Activated naive CD8-positive, alpha-beta T cell treated with anti-CD3 and anti-CD28 coated beads, Interleukin-2, amount 10 ng/mL, durations not matched to agents 7 days and 5 days (primary cell): ENCODE data around the gene CCM2. TPM values are rescaled to one million over a fixed set of nuclear protein-coding genes. Genes with fewer than 3 reads are reported as not detected.

Experiments
- ATAC-seq: fragments of 150-1000 bp; cut with Tn5 transposase; one replicate; pipeline ENCODE4 v1.10.0; 2021; ENCODE audit warnings: low read depth, moderate library complexity
- POLR2A ChIA-PET: fragments of 350-600 bp; sonication (Branson Sonifier 250); formaldehyde crosslinking; loops from one replicate; lab custom pipeline; 2021; ENCODE audit warnings: antibody characterized with exemption; lab: Charles Lee
- DNase-seq: peaks from one replicate; pipeline ENCODE4 v3.0.0; 2021
- H3K27ac Mint-ChIP-seq: one replicate; pipeline ENCODE4 v1.8.0; 2022; ENCODE audit warnings: mild to moderate bottlenecking, mixed read lengths
- H3K27me3 Mint-ChIP-seq: one replicate; pipeline ENCODE4 v1.8.0; 2022; ENCODE audit warnings: mild to moderate bottlenecking, moderate library complexity, mixed read lengths
- H3K36me3 Mint-ChIP-seq: one replicate; pipeline ENCODE4 v1.8.0; 2021; ENCODE audit warnings: mild to moderate bottlenecking, mixed read lengths
- H3K4me1 Mint-ChIP-seq: one replicate; pipeline ENCODE4 v1.8.0; 2021; ENCODE audit warnings: mixed read lengths
- H3K4me3 Mint-ChIP-seq: one replicate; pipeline ENCODE4 v1.8.0; 2022; ENCODE audit warnings: mild to moderate bottlenecking, moderate library complexity, mixed read lengths
- H3K9me3 Mint-ChIP-seq: one replicate; pipeline ENCODE4 v1.8.0; 2021; ENCODE audit warnings: mixed read lengths
- total RNA-seq, 2 experiments: library from RNA; stranded (reverse); gene quantifications; one replicate each; pipeline ENCODE4 v1.2.3, GENCODE V29; 2021

The CCM2 gene
- total RNA-seq, 2 experiments from 2014 or later, result 126 to 132 TPM

GRCh38 chr7:44979481-44980392 is 20.3 kb upstream of the CCM2 start:
- H3K4me3 Mint-ChIP-seq, result peak overlapping the region; percentile 94
- no peak for ATAC-seq
- H3K27me3 Mint-ChIP-seq, result no peaks in the 10 kb centered on the region
- DNase-seq, result peak; percentile 57
- H3K9me3 Mint-ChIP-seq, result no peaks in the 10 kb centered on the region
- peak overlapping the region; percentile 93 for H3K27ac Mint-ChIP-seq
- POLR2A ChIA-PET, result interaction anchor here (0.7 to 14.8 kb wide), 21 partner anchors 8 to 344 kb away, joined by 3 to 202 read pairs (median 5); partner anchors contain the start of genes CCM2, H2AZ2, PURB and TBRG4
- H3K36me3 Mint-ChIP-seq, result peaks cover 55% of the 10 kb centered on the region
- peaks cover 56% of the 10 kb centered on the region for H3K4me1 Mint-ChIP-seq

- ATAC-seq, result peak; percentile 10
- peaks cover 60% of the 10 kb centered on the region for H3K4me1 Mint-ChIP-seq
- H3K9me3 Mint-ChIP-seq, result no peaks in the 10 kb centered on the region
- peak; percentile 59 for DNase-seq
- peak overlapping the region; percentile 93 for H3K27ac Mint-ChIP-seq
- peaks cover 59% of the 10 kb centered on the region for H3K36me3 Mint-ChIP-seq
- no peaks in the 10 kb centered on the region for H3K27me3 Mint-ChIP-seq
- POLR2A ChIA-PET, result interaction anchor here (1.1 to 14.8 kb wide), 5 partner anchors 9 to 130 kb away, joined by 3 to 202 read pairs (median 36); partner anchors contain the start of genes CCM2 and TBRG4
- H3K4me3 Mint-ChIP-seq, result peak overlapping the region; percentile 94
These were observed 19.5 kb upstream of the CCM2 start for GRCh38 chr7:44980393-44981034.

- POLR2A ChIA-PET, result interaction anchor here (0.6 to 14.8 kb wide), 6 partner anchors 9 to 130 kb away, joined by 3 to 202 read pairs (median 20); partner anchors contain the start of genes CCM2 and TBRG4
- Mint-ChIP-seq H3K4me3 (peak overlapping the region; percentile 94), H3K9me3 (no peaks in the 10 kb centered on the region), H3K36me3 (peaks cover 61% of the 10 kb centered on the region), H3K27ac (peak overlapping the region; percentile 93), H3K27me3 (no peaks in the 10 kb centered on the region), H3K4me1 (peaks cover 59% of the 10 kb centered on the region)
- no peak for ATAC-seq
- no peak for DNase-seq
These were observed 18.8 kb upstream of the CCM2 start for GRCh38 chr7:44981035-44981706.

- no peaks in the 10 kb centered on the region for H3K9me3 Mint-ChIP-seq
- ATAC-seq, result no peak
- H3K4me1 Mint-ChIP-seq, result peaks cover 62% of the 10 kb centered on the region
- H3K36me3 Mint-ChIP-seq, result peaks cover 52% of the 10 kb centered on the region
- no peak for DNase-seq
- POLR2A ChIA-PET, result interaction anchor here (3.1 to 14.8 kb wide), 3 partner anchors 9 to 45 kb away, joined by 22 to 202 read pairs (median 80); partner anchors contain the start of gene CCM2
- H3K27ac Mint-ChIP-seq, result peak overlapping the region; percentile 68
- H3K4me3 Mint-ChIP-seq, result peak overlapping the region; percentile 58
- H3K27me3 Mint-ChIP-seq, result no peaks in the 10 kb centered on the region
These were observed 17.5 kb upstream of the CCM2 start for GRCh38 chr7:44982535-44982923.

- DNase-seq (no peak), ATAC-seq (no peak)
- POLR2A ChIA-PET, result interaction anchor here (3.1 to 14.8 kb wide), 3 partner anchors 9 to 45 kb away, joined by 22 to 202 read pairs (median 80); partner anchors contain the start of gene CCM2
- Mint-ChIP-seq H3K36me3 (peaks cover 49% of the 10 kb centered on the region), H3K4me3 (peak overlapping the region; percentile 98), H3K27me3 (no peaks in the 10 kb centered on the region), H3K9me3 (no peaks in the 10 kb centered on the region), H3K4me1 (peaks cover 64% of the 10 kb centered on the region), H3K27ac (peak overlapping the region; percentile 98)
These were observed 17.0 kb upstream of the CCM2 start for GRCh38 chr7:44982970-44983369.

- POLR2A ChIA-PET, result interaction anchor here (0.6 to 14.8 kb wide), 4 partner anchors 10 to 44 kb away, joined by 6 to 202 read pairs (median 51); partner anchors contain the start of gene CCM2
- no peak for DNase-seq
- peak overlapping the region; percentile 98 for H3K4me3 Mint-ChIP-seq
These were observed 16.1 kb upstream of the CCM2 start for GRCh38 chr7:44983742-44984477.

GRCh38 chr7:44984478-44984758 is 15.6 kb upstream of the CCM2 start:
- Mint-ChIP-seq H3K27ac (peak overlapping the region; percentile 98), H3K27me3 (no peaks in the 10 kb centered on the region), H3K4me1 (peaks cover 62% of the 10 kb centered on the region), H3K9me3 (no peaks in the 10 kb centered on the region), H3K4me3 (peak overlapping the region; percentile 98), H3K36me3 (peaks cover 40% of the 10 kb centered on the region)
- DNase-seq (no peak), ATAC-seq (no peak)
- POLR2A ChIA-PET, result interaction anchor here (0.6 to 3.1 kb wide), 3 partner anchors 11 to 100 kb away, joined by 5 to 22 read pairs (median 6); no protein-coding TSS in a partner anchor

More at GRCh38 chr7:44983742-44984477, 16.1 kb upstream of the CCM2 start:
- Mint-ChIP-seq H3K27ac (peak overlapping the region; percentile 98), H3K9me3 (no peaks in the 10 kb centered on the region), H3K27me3 (no peaks in the 10 kb centered on the region), H3K36me3 (peaks cover 40% of the 10 kb centered on the region), H3K4me1 (peaks cover 66% of the 10 kb centered on the region)
- ATAC-seq, result no peak

- Mint-ChIP-seq H3K36me3 (peaks cover 40% of the 10 kb centered on the region), H3K4me1 (peaks cover 55% of the 10 kb centered on the region), H3K27ac (peak overlapping the region; percentile 98), H3K27me3 (no peaks in the 10 kb centered on the region), H3K9me3 (no peaks in the 10 kb centered on the region), H3K4me3 (peak overlapping the region; percentile 98)
- no peak for ATAC-seq
- POLR2A ChIA-PET, result interaction anchor here (0.6 to 2.8 kb wide), 11 partner anchors 8 to 346 kb away, joined by 3 to 31 read pairs (median 6); no protein-coding TSS in a partner anchor
- no peak for DNase-seq
These were observed 14.8 kb upstream of the CCM2 start for GRCh38 chr7:44985033-44985695.

- Mint-ChIP-seq H3K27me3 (no peaks in the 10 kb centered on the region), H3K4me1 (peaks cover 48% of the 10 kb centered on the region), H3K36me3 (peaks cover 40% of the 10 kb centered on the region), H3K9me3 (no peaks in the 10 kb centered on the region), H3K27ac (peak overlapping the region; percentile 98), H3K4me3 (peak overlapping the region; percentile 98)
- POLR2A ChIA-PET, result interaction anchor here (0.7 to 2.8 kb wide), 10 partner anchors 9 to 347 kb away, joined by 3 to 31 read pairs (median 6); no protein-coding TSS in a partner anchor
- DNase-seq, result no peak
- no peak for ATAC-seq
These were observed 14.1 kb upstream of the CCM2 start for GRCh38 chr7:44985900-44986217.

- Mint-ChIP-seq H3K36me3 (peaks cover 40% of the 10 kb centered on the region), H3K27me3 (no peaks in the 10 kb centered on the region), H3K4me3 (peak overlapping the region; percentile 98), H3K27ac (peak overlapping the region; percentile 98), H3K4me1 (peaks cover 44% of the 10 kb centered on the region), H3K9me3 (no peaks in the 10 kb centered on the region)
- DNase-seq (peak; percentile 99), ATAC-seq (peak; percentile 95)
- POLR2A ChIA-PET, result interaction anchor here (0.7 to 2.8 kb wide), 10 partner anchors 9 to 348 kb away, joined by 3 to 31 read pairs (median 6); no protein-coding TSS in a partner anchor
These were observed 13.6 kb upstream of the CCM2 start for GRCh38 chr7:44986218-44987053.

- ATAC-seq (no peak), DNase-seq (no peak)
- POLR2A ChIA-PET, result interaction anchor here (1.6 to 2.8 kb wide), 3 partner anchors 8 to 10 kb away, joined by 5 to 31 read pairs (median 16); partner anchors contain the start of gene MYO1G
- Mint-ChIP-seq H3K4me1 (peaks cover 43% of the 10 kb centered on the region), H3K27me3 (no peaks in the 10 kb centered on the region), H3K4me3 (peak overlapping the region; percentile 98), H3K27ac (peak overlapping the region; percentile 98), H3K9me3 (no peaks in the 10 kb centered on the region), H3K36me3 (peaks cover 36% of the 10 kb centered on the region)
These were observed 12.5 kb upstream of the CCM2 start for GRCh38 chr7:44987457-44987856.
